ENCODE data around the gene MRPL55. TPM values are rescaled to one million over a fixed set of nuclear protein-coding genes. Genes with fewer than 3 reads are reported as not detected.
A peak's percentile ranks its signal among the peaks of the same experiment; 100 is the strongest.

The MRPL55 gene
- polyA plus RNA-seq, 1 donor from 2014 or later, result 168 TPM

GRCh38 chr1:228108742-228109072 lies 392 bp downstream of the MRPL55 start:
- H3K27me3 ChIP-seq (ENCODE audit: insufficient read depth, low read depth, low read length), result no peaks in the 10 kb centered on the region
- no peaks in the 10 kb centered on the region for H3K36me3 ChIP-seq (ENCODE audit: insufficient read depth, low read length)
- no peaks in the 10 kb centered on the region for H3K9me3 ChIP-seq (ENCODE audit: low read length)
- no peaks in the 10 kb centered on the region for H3F3A ChIP-seq (ENCODE audit: insufficient read depth, low read length, poor library complexity, severe bottlenecking)
- H3K4me2 ChIP-seq (ENCODE audit: low read length), result peak overlapping the region; percentile 85
- peaks cover 18% of the 10 kb centered on the region for H3K79me2 ChIP-seq (replicated peaks; ENCODE audit: insufficient read depth, low read length)
- H3K9me2 ChIP-seq (ENCODE audit: insufficient read depth, low read length), result no peaks in the 10 kb centered on the region
- H3K27ac ChIP-seq (ENCODE audit: low read length), result peak overlapping the region; percentile 76
- peak overlapping the region; percentile 88 for H3K9ac ChIP-seq (ENCODE audit: low read length)
- no peak for TF ChIP-seq EZH2 (IDR thresholded peaks at IDR 0.05; ENCODE audit: borderline replicate concordance, insufficient read depth, low read length, poor library complexity, severe bottlenecking)
- no peak for TF ChIP-seq CTCF (IDR thresholded peaks at IDR 0.05; ENCODE audit: poor library complexity, severe bottlenecking)
- no peak for TF ChIP-seq REST (IDR thresholded peaks at IDR 0.05; ENCODE audit: borderline replicate concordance)
- TF ChIP-seq POLR2AphosphoS5 (IDR thresholded peaks at IDR 0.05), result no peak
- H3K4me3 ChIP-seq (ENCODE audit: low read length), result peak overlapping the region; percentile 82
- no peaks in the 10 kb centered on the region for H4K20me1 ChIP-seq (ENCODE audit: insufficient read depth)
- H2AFZ ChIP-seq (ENCODE audit: low read depth, low read length), result peak overlapping the region; percentile 51

- H3K9me2 ChIP-seq (ENCODE audit: insufficient read depth, low read length), result no peaks in the 10 kb centered on the region
- no peak for TF ChIP-seq RAD21 (conservative IDR thresholded peaks at IDR 0.05)
- peak overlapping the region; percentile 76 for H3K27ac ChIP-seq (ENCODE audit: low read length)
- no peaks in the 10 kb centered on the region for H3K27me3 ChIP-seq (ENCODE audit: insufficient read depth, low read depth, low read length)
- no peaks in the 10 kb centered on the region for H3K36me3 ChIP-seq (ENCODE audit: insufficient read depth, low read length)
- H4K20me1 ChIP-seq (ENCODE audit: insufficient read depth), result no peaks in the 10 kb centered on the region
- peak overlapping the region; percentile 88 for H3K9ac ChIP-seq (ENCODE audit: low read length)
- no peak overlapping the region for H2AFZ ChIP-seq (ENCODE audit: low read depth, low read length)
- no peaks in the 10 kb centered on the region for H3F3A ChIP-seq (ENCODE audit: insufficient read depth, low read length, poor library complexity, severe bottlenecking)
- peak overlapping the region; percentile 85 for H3K4me2 ChIP-seq (ENCODE audit: low read length)
- no peaks in the 10 kb centered on the region for H3K9me3 ChIP-seq (ENCODE audit: low read length)
- peaks cover 18% of the 10 kb centered on the region for H3K79me2 ChIP-seq (replicated peaks; ENCODE audit: insufficient read depth, low read length)
- peak overlapping the region; percentile 82 for H3K4me3 ChIP-seq (ENCODE audit: low read length)
Measured at GRCh38 chr1:228108055-228108690, 926 bp downstream of the MRPL55 start.

GRCh38 chr1:228107636-228108035 lies 1.5 kb downstream of the MRPL55 start:
- Histone ChIP-seq H3K9ac (ENCODE audit: low read length) (no peak overlapping the region), H3K27ac (ENCODE audit: low read length) (no peak overlapping the region), H3K4me3 (ENCODE audit: low read length) (peak overlapping the region; percentile 82)

More at GRCh38 chr1:228107636-228108035, 1.5 kb downstream of the MRPL55 start:
- Histone ChIP-seq H2AFZ (ENCODE audit: low read depth, low read length) (no peak overlapping the region), H3K27me3 (ENCODE audit: insufficient read depth, low read depth, low read length) (no peaks in the 10 kb centered on the region), H3K79me2 (replicated peaks; ENCODE audit: insufficient read depth, low read length) (peaks cover 18% of the 10 kb centered on the region), H4K20me1 (ENCODE audit: insufficient read depth) (no peaks in the 10 kb centered on the region), H3K4me2 (ENCODE audit: low read length) (no peak overlapping the region), H3K36me3 (ENCODE audit: insufficient read depth, low read length) (no peaks in the 10 kb centered on the region), H3K9me3 (ENCODE audit: low read length) (no peaks in the 10 kb centered on the region), H3K9me2 (ENCODE audit: insufficient read depth, low read length) (no peaks in the 10 kb centered on the region), H3F3A (ENCODE audit: insufficient read depth, low read length, poor library complexity, severe bottlenecking) (no peaks in the 10 kb centered on the region)
- TF ChIP-seq SMC3 (conservative IDR thresholded peaks at IDR 0.05; ENCODE audit: poor library complexity) (no peak), CTCF (IDR thresholded peaks at IDR 0.05; ENCODE audit: poor library complexity, severe bottlenecking) (no peak), RAD21 (conservative IDR thresholded peaks at IDR 0.05) (no peak), POLR2AphosphoS5 (IDR thresholded peaks at IDR 0.05) (no peak), EP300 (conservative IDR thresholded peaks at IDR 0.05; ENCODE audit: poor library complexity, severe bottlenecking) (no peak)
